Measurements from ENCODE around the gene FOCAD. TPM values are rescaled to one million over a fixed set of nuclear protein-coding genes. Genes with fewer than 3 reads are reported as not detected.

FOCAD gene
- total RNA-seq, 1 donor from 2014 or later = 48.2 TPM

- H2AFZ ChIP-seq (ENCODE audit: low read depth, low read length) = no peak overlapping the region
- H3K4me3 ChIP-seq (ENCODE audit: insufficient read depth, low read depth, low read length) = no peak overlapping the region
- H3K79me2 ChIP-seq (ENCODE audit: insufficient read depth, low read length) = peaks cover 65% of the 10 kb centered on the region
- H3K36me3 Mint-ChIP-seq (ENCODE audit: low read depth, unreplicated experiment) = no peaks in the 10 kb centered on the region
- no peaks in the 10 kb centered on the region for H3K9me3 ChIP-seq (ENCODE audit: insufficient read depth, low read depth, low read length)
- no peak for FAIRE-seq
- peaks cover 6% of the 10 kb centered on the region for H3K4me1 Mint-ChIP-seq (ENCODE audit: low read depth, unreplicated experiment)
- H3K27me3 ChIP-seq (ENCODE audit: insufficient read depth, low read length) = no peaks in the 10 kb centered on the region
- peak overlapping the region; percentile 84 for H3K4me3 Mint-ChIP-seq (ENCODE audit: unreplicated experiment)
- H3K27ac Mint-ChIP-seq (ENCODE audit: unreplicated experiment) = no peak overlapping the region
- H3K9ac ChIP-seq (ENCODE audit: low read length) = no peak overlapping the region
- H3K9me3 Mint-ChIP-seq (ENCODE audit: unreplicated experiment) = no peaks in the 10 kb centered on the region
- H3K4me2 ChIP-seq (ENCODE audit: low read length) = peak overlapping the region; percentile 89
- H4K20me1 ChIP-seq (ENCODE audit: insufficient read depth, low read length) = peaks cover 45% of the 10 kb centered on the region
- peaks cover 9% of the 10 kb centered on the region for H3K4me1 ChIP-seq (ENCODE audit: insufficient read depth, low read length)
- TF ChIP-seq CTCF (IDR thresholded peaks at IDR 0.05; ENCODE audit: insufficient read depth, low read depth, low read length) (no peak), EZH2 (IDR thresholded peaks at IDR 0.05; ENCODE audit: insufficient read depth, low read length) (no peak)
- H3K27me3 Mint-ChIP-seq (ENCODE audit: low read depth, unreplicated experiment) = no peaks in the 10 kb centered on the region
- peak overlapping the region; percentile 17 for H3K27ac ChIP-seq (ENCODE audit: low read depth, low read length)
- no peak for DNase-seq (ENCODE audit: low read depth)
- H3K36me3 ChIP-seq (ENCODE audit: insufficient read depth, low read length) = no peaks in the 10 kb centered on the region
Measured at GRCh38 chr9:20685769-20686168, 1.7 kb downstream of the FOCAD start.

- Mint-ChIP-seq H3K27me3 (ENCODE audit: low read depth, unreplicated experiment) (no peaks in the 10 kb centered on the region), H3K36me3 (ENCODE audit: low read depth, unreplicated experiment) (peaks cover under 1% of the 10 kb centered on the region), H3K27ac (ENCODE audit: unreplicated experiment) (no peak overlapping the region), H3K4me1 (ENCODE audit: low read depth, unreplicated experiment) (peaks cover 19% of the 10 kb centered on the region), H3K4me3 (ENCODE audit: unreplicated experiment) (no peak overlapping the region), H3K9me3 (ENCODE audit: unreplicated experiment) (no peaks in the 10 kb centered on the region)
- Histone ChIP-seq H3K79me2 (ENCODE audit: insufficient read depth, low read length) (peaks cover 88% of the 10 kb centered on the region), H3K4me1 (ENCODE audit: insufficient read depth, low read length) (peaks cover 9% of the 10 kb centered on the region), H3K9ac (ENCODE audit: low read length) (no peak overlapping the region), H2AFZ (ENCODE audit: low read depth, low read length) (no peak overlapping the region), H3K27ac (ENCODE audit: low read depth, low read length) (no peak overlapping the region), H3K36me3 (ENCODE audit: insufficient read depth, low read length) (no peaks in the 10 kb centered on the region), H3K4me3 (ENCODE audit: insufficient read depth, low read depth, low read length) (no peak overlapping the region), H4K20me1 (ENCODE audit: insufficient read depth, low read length) (peaks cover 73% of the 10 kb centered on the region), H3K27me3 (ENCODE audit: insufficient read depth, low read length) (no peaks in the 10 kb centered on the region), H3K4me2 (ENCODE audit: low read length) (no peak overlapping the region), H3K9me3 (ENCODE audit: insufficient read depth, low read depth, low read length) (no peaks in the 10 kb centered on the region)
- FAIRE-seq = no peak
- no peak for DNase-seq (ENCODE audit: low read depth)
- TF ChIP-seq EZH2 (IDR thresholded peaks at IDR 0.05; ENCODE audit: insufficient read depth, low read length) (no peak), CTCF (IDR thresholded peaks at IDR 0.05; ENCODE audit: insufficient read depth, low read depth, low read length) (no peak)
Measured at GRCh38 chr9:20689833-20690232, 5.8 kb downstream of the FOCAD start.

GRCh38 chr9:20692554-20692953 lies 8.5 kb downstream of the FOCAD start:
- Histone ChIP-seq H3K4me2 (ENCODE audit: low read length) (no peak overlapping the region), H4K20me1 (ENCODE audit: insufficient read depth, low read length) (peaks cover 77% of the 10 kb centered on the region), H3K27ac (ENCODE audit: low read depth, low read length) (no peak overlapping the region), H3K79me2 (ENCODE audit: insufficient read depth, low read length) (peaks cover 71% of the 10 kb centered on the region), H2AFZ (ENCODE audit: low read depth, low read length) (no peak overlapping the region), H3K4me3 (ENCODE audit: insufficient read depth, low read depth, low read length) (no peak overlapping the region), H3K27me3 (ENCODE audit: insufficient read depth, low read length) (no peaks in the 10 kb centered on the region), H3K4me1 (ENCODE audit: insufficient read depth, low read length) (no peaks in the 10 kb centered on the region), H3K9me3 (ENCODE audit: insufficient read depth, low read depth, low read length) (no peaks in the 10 kb centered on the region), H3K36me3 (ENCODE audit: insufficient read depth, low read length) (no peaks in the 10 kb centered on the region), H3K9ac (ENCODE audit: low read length) (no peak overlapping the region)
- peaks cover 3% of the 10 kb centered on the region for H3K36me3 Mint-ChIP-seq (ENCODE audit: low read depth, unreplicated experiment)
- no peaks in the 10 kb centered on the region for H3K9me3 Mint-ChIP-seq (ENCODE audit: unreplicated experiment)
- FAIRE-seq (no peak), DNase-seq (ENCODE audit: low read depth) (peak; percentile 26)
- peaks cover 12% of the 10 kb centered on the region for H3K4me1 Mint-ChIP-seq (ENCODE audit: low read depth, unreplicated experiment)
- TF ChIP-seq CTCF (IDR thresholded peaks at IDR 0.05; ENCODE audit: insufficient read depth, low read depth, low read length) (no peak), EZH2 (IDR thresholded peaks at IDR 0.05; ENCODE audit: insufficient read depth, low read length) (no peak)
- no peak overlapping the region for H3K4me3 Mint-ChIP-seq (ENCODE audit: unreplicated experiment)
- no peaks in the 10 kb centered on the region for H3K27me3 Mint-ChIP-seq (ENCODE audit: low read depth, unreplicated experiment)
- no peak overlapping the region for H3K27ac Mint-ChIP-seq (ENCODE audit: unreplicated experiment)
